OCI-LY7 (cell line): Measurements from ENCODE around the gene ZNF598. TPM values are rescaled to one million over a fixed set of nuclear protein-coding genes. Genes with fewer than 3 reads are reported as not detected.
A peak's percentile ranks its signal among the peaks of the same experiment; 100 is the strongest.
"Not testable (repeated sequence)": the region's sequence is repeated elsewhere in the genome, so short reads cannot be mapped to it uniquely, and the experiment has no call there.

Experiments used
- BruUV-seq: library from RNA; stranded (reverse); fragments of 400-500 nt; replicated peaks from 2 replicates; lab custom pipeline; 2021; lab: Mats Ljungman, UMichigan
- CTCF ChIA-PET: fragments of 300-600 bp; sonication (Branson Sonifier 250); formaldehyde crosslinking; loops from one replicate; lab custom pipeline; 2022; ENCODE audit warnings: antibody characterized with exemption; ENCODE audit not compliant: unreplicated experiment; lab: Charles Lee
- POLR2A ChIA-PET: fragments of 300-600 bp; sonication (Branson Sonifier 250); formaldehyde crosslinking; loops from one replicate; lab custom pipeline; 2022; ENCODE audit warnings: antibody characterized with exemption; lab: Charles Lee
- DNase-seq: peaks from one replicate; pipeline ENCODE4 v3.0.0-alpha.2; 2015; ENCODE audit warnings: low spot score
- H2AFZ ChIP-seq: fragments of 200-600 bp; sonication (generic), shearing (Covaris generic); 2 replicates; pipeline ENCODE4 v1.6.1; 2014; ENCODE audit warnings: mild to moderate bottlenecking, antibody characterized with exemption, low read length, moderate library complexity
- H3K27ac ChIP-seq: fragments of 200-600 bp; sonication (generic); 2 replicates; pipeline ENCODE4 v1.5.1; 2014; ENCODE audit warnings: mixed run types, low read depth, mild to moderate bottlenecking, moderate library complexity, low read length, inconsistent platforms; ENCODE audit not compliant: poor library complexity, severe bottlenecking
- H3K36me3 ChIP-seq: fragments of 200-600 bp; sonication (generic); 2 replicates; pipeline ENCODE4 v1.6.1; 2014; ENCODE audit warnings: mild to moderate bottlenecking, antibody characterized with exemption, low read length, moderate library complexity, mixed read lengths; ENCODE audit not compliant: insufficient read depth
- H3K4me1 ChIP-seq: fragments of 200-600 bp; sonication (generic); 2 replicates; pipeline ENCODE4 v1.5.1; 2014; ENCODE audit warnings: mild to moderate bottlenecking, low read length; ENCODE audit not compliant: insufficient read depth, poor library complexity, severe bottlenecking
- H3K4me2 ChIP-seq: fragments of 200-600 bp; sonication (generic); 2 replicates; pipeline ENCODE4 v1.6.1; 2014; ENCODE audit warnings: mild to moderate bottlenecking, low read length
- H3K4me3 ChIP-seq: fragments of 200-600 bp; sonication (generic); 2 replicates; pipeline ENCODE4 v1.5.1; 2014; ENCODE audit warnings: mild to moderate bottlenecking, low read depth, low read length; ENCODE audit not compliant: poor library complexity, severe bottlenecking
- H3K79me2 ChIP-seq: fragments of 200-600 bp; sonication (generic); 2 replicates; pipeline ENCODE4 v1.6.1; 2016; ENCODE audit warnings: low read depth, mild to moderate bottlenecking, low read length, moderate library complexity, mixed read lengths; ENCODE audit not compliant: insufficient read depth
- H3K9me2 ChIP-seq: fragments of 200-600 bp; sonication (generic); 2 replicates; pipeline ENCODE4 v1.6.1; 2016; ENCODE audit warnings: mild to moderate bottlenecking, low read length, mixed read lengths; ENCODE audit not compliant: insufficient read depth
- H3K9me3 ChIP-seq: fragments of 200-600 bp; sonication (generic); 2 replicates; pipeline ENCODE4 v1.6.1; 2014; ENCODE audit warnings: mild to moderate bottlenecking, mixed run types, low read length, mixed read lengths
- H4K20me1 ChIP-seq: fragments of 200-600 bp; sonication (generic); 2 replicates; pipeline ENCODE4 v1.6.1; 2014; ENCODE audit warnings: mild to moderate bottlenecking, antibody characterized with exemption, low read length, moderate library complexity, mixed read lengths; ENCODE audit not compliant: insufficient read depth
- EZH2phosphoT487 ChIP-seq: fragments of 200-600 bp; sonication (generic); IDR thresholded peaks from 2 replicates; pipeline ENCODE4 v1.6.1; 2018; ENCODE audit warnings: low read depth, borderline replicate concordance, mild to moderate bottlenecking, mixed run types, antibody characterized with exemption, low read length, moderate library complexity, mixed read lengths
- intact Hi-C: fragments of 100-400 bp; cut with micrococcal nuclease; formaldehyde crosslinking; loops from one replicate; pipeline ENCODE4 v1.10.0; 2022; ENCODE audit not compliant: unreplicated experiment
- total RNA-seq, 2 experiments: library from RNA; depleted of rRNA in 1 of 2; stranded (reverse); fragments of >200 nt in 1 of 2; shearing (Covaris generic) in 1 of 2; gene quantifications; 2 replicates each; pipeline ENCODE4 v1.2.3, GENCODE V29; 2014 to 2022
- TF ChIP-seq, protein P1 (sequence below): fragments of 200-600 bp; sonication (generic); conservative IDR thresholded peaks from 2 replicates; pipeline ENCODE4 v1.5.1; 2014; ENCODE audit warnings: mild to moderate bottlenecking, antibody characterized with exemption, low read length, moderate library complexity, mixed read lengths

ZNF598 gene
- total RNA-seq, 2 experiments from 2014 or later = 26.3 to 80.4 TPM

DNA sequence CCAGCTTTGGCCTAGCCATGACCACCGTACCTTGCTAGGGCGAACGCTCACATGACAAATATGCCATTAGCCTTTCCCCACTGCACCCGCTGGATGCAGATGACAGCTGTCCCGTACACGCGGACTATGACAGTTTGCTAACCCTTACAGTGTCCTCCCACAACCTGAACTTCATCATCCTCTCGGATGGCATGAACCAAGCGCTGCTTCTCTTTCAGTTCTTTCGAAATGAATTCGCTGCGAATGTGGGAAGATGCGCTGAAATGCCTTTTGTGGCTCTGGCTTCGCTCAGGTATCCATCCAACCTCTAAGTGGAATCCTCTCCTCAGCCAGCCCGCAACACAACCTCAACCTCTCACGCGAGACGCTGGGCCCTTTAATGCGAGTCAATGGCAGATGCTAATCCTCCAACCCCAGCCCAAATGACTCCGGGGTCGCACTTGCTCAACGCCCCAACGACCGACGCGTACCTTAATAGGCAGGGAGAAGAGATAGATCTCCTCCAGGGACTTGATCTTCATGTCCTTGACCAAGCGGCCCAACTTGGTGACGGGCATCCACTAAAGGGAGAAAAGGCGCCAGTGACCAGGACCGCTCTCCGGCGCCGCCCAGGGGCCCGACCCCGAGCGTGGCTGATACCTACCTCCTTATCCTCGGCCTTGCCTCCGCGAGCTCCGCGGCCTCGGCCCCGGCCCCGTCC is 45.7 kb downstream of the ZNF598 start:
- no peak overlapping the region for H2AFZ ChIP-seq
- peak; percentile 51 for DNase-seq
- peak overlapping the region; percentile 80 for H3K27ac ChIP-seq
- ChIA-PET CTCF (no interaction called here), POLR2A (interaction anchor here (0.6 to 1.6 kb wide), 10 partner anchors 20 to 1383 kb away, joined by 3 to 11 read pairs (median 4); partner anchors contain the start of genes MSRB1, NUBP2, SPSB3 and SYNGR3)
- peaks cover 64% of the 10 kb centered on the region for H3K36me3 ChIP-seq
- H3K4me1 ChIP-seq = peaks cover 34% of the 10 kb centered on the region
- BruUV-seq = no TSS peak
- no peaks in the 10 kb centered on the region for H3K9me3 ChIP-seq
- peaks cover 14% of the 10 kb centered on the region for H4K20me1 ChIP-seq
- H3K4me2 ChIP-seq = peak overlapping the region; percentile 96
- intact Hi-C loops = loop anchor here (2.0 kb wide), 1 partner anchor 29 kb away; no protein-coding TSS in a partner anchor
- no peaks in the 10 kb centered on the region for H3K9me2 ChIP-seq
- H3K79me2 ChIP-seq = peaks cover 60% of the 10 kb centered on the region
- H3K4me3 ChIP-seq = peak overlapping the region; percentile 82
- TF ChIP-seq, protein P1, sequence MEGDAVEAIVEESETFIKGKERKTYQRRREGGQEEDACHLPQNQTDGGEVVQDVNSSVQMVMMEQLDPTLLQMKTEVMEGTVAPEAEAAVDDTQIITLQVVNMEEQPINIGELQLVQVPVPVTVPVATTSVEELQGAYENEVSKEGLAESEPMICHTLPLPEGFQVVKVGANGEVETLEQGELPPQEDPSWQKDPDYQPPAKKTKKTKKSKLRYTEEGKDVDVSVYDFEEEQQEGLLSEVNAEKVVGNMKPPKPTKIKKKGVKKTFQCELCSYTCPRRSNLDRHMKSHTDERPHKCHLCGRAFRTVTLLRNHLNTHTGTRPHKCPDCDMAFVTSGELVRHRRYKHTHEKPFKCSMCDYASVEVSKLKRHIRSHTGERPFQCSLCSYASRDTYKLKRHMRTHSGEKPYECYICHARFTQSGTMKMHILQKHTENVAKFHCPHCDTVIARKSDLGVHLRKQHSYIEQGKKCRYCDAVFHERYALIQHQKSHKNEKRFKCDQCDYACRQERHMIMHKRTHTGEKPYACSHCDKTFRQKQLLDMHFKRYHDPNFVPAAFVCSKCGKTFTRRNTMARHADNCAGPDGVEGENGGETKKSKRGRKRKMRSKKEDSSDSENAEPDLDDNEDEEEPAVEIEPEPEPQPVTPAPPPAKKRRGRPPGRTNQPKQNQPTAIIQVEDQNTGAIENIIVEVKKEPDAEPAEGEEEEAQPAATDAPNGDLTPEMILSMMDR = peak; percentile 46
- no peak for TF ChIP-seq EZH2phosphoT487

DNA sequence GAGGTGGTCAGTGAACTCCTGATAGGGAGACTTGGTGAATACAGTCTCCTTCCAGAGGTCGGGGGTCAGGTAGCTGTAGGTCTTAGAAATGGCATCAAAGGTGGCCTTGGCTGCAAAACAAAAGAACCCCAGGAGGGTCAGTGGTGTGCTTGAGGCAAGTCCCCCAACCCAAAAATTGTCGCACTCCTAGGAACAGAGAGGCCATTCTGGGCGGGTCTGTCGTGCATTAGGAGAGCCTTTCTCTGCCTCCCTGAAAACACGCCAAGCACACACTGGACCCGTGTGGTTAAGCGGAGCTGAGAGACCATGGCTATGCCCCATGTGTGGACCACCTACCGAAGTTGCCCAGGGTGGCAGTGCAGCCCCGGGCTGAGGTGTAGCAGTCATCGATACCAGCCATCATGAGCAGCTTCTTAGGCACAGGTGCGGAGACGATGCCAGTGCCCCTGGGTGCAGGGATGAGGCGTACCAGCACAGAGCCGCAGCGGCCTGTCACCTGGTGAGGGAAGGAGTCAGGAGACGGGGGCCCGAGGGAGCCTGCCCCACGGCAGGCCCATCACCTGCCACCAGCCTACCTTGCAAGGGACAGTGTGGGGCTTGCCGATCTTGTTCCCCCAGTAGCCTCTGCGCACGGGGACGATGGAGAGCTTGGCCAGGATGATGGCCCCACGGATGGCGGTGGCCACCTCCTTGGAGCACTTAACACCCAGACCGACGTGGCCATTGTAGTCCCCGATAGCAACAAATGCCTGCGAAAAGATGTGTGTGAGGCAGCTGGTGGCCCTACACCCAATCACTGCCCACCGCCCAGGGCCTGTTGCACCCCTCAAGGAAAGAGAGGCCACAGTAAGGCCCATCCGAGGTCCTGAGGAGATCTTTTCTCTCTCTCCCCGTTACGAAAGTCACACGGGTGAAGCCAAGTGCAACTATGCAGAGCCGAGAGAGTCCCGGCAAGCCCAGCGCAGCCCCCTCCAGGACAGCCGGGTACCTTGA is 47.2 kb downstream of the ZNF598 start:
- H3K9me2 ChIP-seq, intact Hi-C loops, H2AFZ ChIP-seq, H3K9me3 ChIP-seq, DNase-seq, CTCF ChIA-PET, POLR2A ChIA-PET: not testable (repeated sequence)
- Histone ChIP-seq H3K4me1 (peaks cover 37% of the 10 kb centered on the region), H3K4me2 (peak overlapping the region; percentile 96), H3K4me3 (peak overlapping the region; percentile 82), H3K27ac (peak overlapping the region; percentile 80), H3K79me2 (peaks cover 60% of the 10 kb centered on the region), H3K36me3 (peaks cover 64% of the 10 kb centered on the region), H4K20me1 (peaks cover 14% of the 10 kb centered on the region)
- TSS peak; percentile 96 for BruUV-seq

DNA sequence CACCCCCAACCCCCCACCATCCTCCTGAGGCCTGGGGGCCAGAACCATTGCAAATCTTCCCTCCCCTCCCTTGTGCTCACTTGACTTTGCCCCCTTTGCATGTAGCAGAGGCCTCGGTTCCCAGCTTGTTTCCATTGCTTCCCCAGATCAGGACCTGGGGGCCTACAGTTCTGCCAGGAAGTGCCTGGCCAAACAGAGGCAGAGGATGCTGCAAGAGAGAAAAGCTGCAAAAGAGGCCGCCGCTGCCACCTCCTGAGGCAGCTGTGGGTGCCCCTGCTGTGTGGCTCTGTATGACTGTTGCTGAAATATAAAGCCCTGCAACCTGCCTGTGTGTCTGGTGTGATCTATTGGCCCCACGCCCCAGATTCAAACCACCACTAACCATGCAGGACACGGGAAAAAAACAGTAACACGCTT is 48.0 kb downstream of the ZNF598 start:
- DNase-seq = peak; percentile 59
- H3K4me1 ChIP-seq = peaks cover 37% of the 10 kb centered on the region
- intact Hi-C loops = no loop called here
- BruUV-seq = no TSS peak
- peaks cover 14% of the 10 kb centered on the region for H4K20me1 ChIP-seq
- peaks cover 57% of the 10 kb centered on the region for H3K36me3 ChIP-seq
- H3K27ac ChIP-seq = peak overlapping the region; percentile 80
- no peaks in the 10 kb centered on the region for H3K9me2 ChIP-seq
- peaks cover 60% of the 10 kb centered on the region for H3K79me2 ChIP-seq
- peak overlapping the region; percentile 82 for H3K4me3 ChIP-seq
- no peak for TF ChIP-seq EZH2phosphoT487
- TF ChIP-seq, protein P1 = no peak
- H2AFZ ChIP-seq = no peak overlapping the region
- H3K9me3 ChIP-seq = no peaks in the 10 kb centered on the region
- CTCF ChIA-PET = no interaction called here
- H3K4me2 ChIP-seq = peak overlapping the region; percentile 96
- POLR2A ChIA-PET = no interaction called here
